Esophagus squamous epithelium (tissue), 5 donors: Measurements from ENCODE around the gene TMEM178B. TPM values are rescaled to one million over a fixed set of nuclear protein-coding genes. Genes with fewer than 3 reads are reported as not detected.

Source experiments
- DNase-seq: peaks from one replicate; lab custom pipeline; 2025; lab: John Stamatoyannopoulos, UW
- H3K27ac ChIP-seq, 4 donors: fragments of 200-600 bp; sonication (generic); one replicate each; pipeline ENCODE4 v1.5.1; 2016 to 2019; ENCODE audit warnings: mild to moderate bottlenecking in 1 of 4
- H3K27me3 ChIP-seq, 4 donors: fragments of 200-600 bp; sonication (generic); 1 replicate in 3 of 4; 2 replicates in 1 of 4; pipeline versions ENCODE4 v1.5.1 to v1.6.0; 2017 to 2021; ENCODE audit warnings: antibody characterized with exemption in 1 of 4
- H3K36me3 ChIP-seq, 3 donors: fragments of 200-600 bp; sonication (generic); one replicate each; pipeline ENCODE4 v1.5.1; 2016 to 2019
- H3K4me1 ChIP-seq, 3 donors: fragments of 200-600 bp; sonication (generic); one replicate each; pipeline ENCODE4 v1.5.1; 2017 to 2019
- H3K4me3 ChIP-seq, 4 donors: fragments of 200-600 bp; sonication (generic); 1 replicate in 3 of 4; 2 replicates in 1 of 4; pipeline ENCODE4 v1.5.1; 2016 to 2019; ENCODE audit warnings: mild to moderate bottlenecking in 2 of 4, moderate library complexity in 1 of 4
- H3K9me3 ChIP-seq, 3 donors: fragments of 200-600 bp; sonication (generic); one replicate each; pipeline ENCODE4 v1.5.1; 2016 to 2019
- POLR2A ChIP-seq, 4 donors: fragments of 450-650 bp; IDR thresholded peaks; one replicate each; pipeline ENCODE4 v1.6.1; 2017; ENCODE audit warnings: antibody characterized with exemption in 4 of 4, mild to moderate bottlenecking in 4 of 4, moderate library complexity in 3 of 4
- WGBS, 2 donors: methylation state at CpG; one replicate each; pipeline ENCODE4 v1.1.5; 2018; 5-methylcytosine and 5-hydroxymethylcytosine counted together
- intact Hi-C: fragments of 100-400 bp; cut with DNase I; formaldehyde crosslinking; loops from one replicate; pipeline ENCODE4 v1.15.0; 2022
- total RNA-seq, 4 donors: library from RNA; depleted of rRNA; stranded (reverse); fragments of >200 nt; gene quantifications; one replicate each; pipeline ENCODE4 v1.1.0, GENCODE V29; 2016
- TF ChIP-seq, protein P1 (sequence below), 6 experiments: fragments of 450-650 bp in 4 of 6; fragments of 200-600 bp in 2 of 6; sonication (generic) in 2 of 6; IDR thresholded peaks; one replicate each; pipeline ENCODE4 v1.5.1; 2016 to 2019; ENCODE audit warnings: antibody characterized with exemption in 6 of 6, mild to moderate bottlenecking in 4 of 6, moderate library complexity in 4 of 6
- donor health status: DM: yes; HTN: yes; CAD: no.

The TMEM178B gene
- total RNA-seq, 4 donors from 2014 or later: 0.95 to 1.7 (median 1.2) TPM

DNA sequence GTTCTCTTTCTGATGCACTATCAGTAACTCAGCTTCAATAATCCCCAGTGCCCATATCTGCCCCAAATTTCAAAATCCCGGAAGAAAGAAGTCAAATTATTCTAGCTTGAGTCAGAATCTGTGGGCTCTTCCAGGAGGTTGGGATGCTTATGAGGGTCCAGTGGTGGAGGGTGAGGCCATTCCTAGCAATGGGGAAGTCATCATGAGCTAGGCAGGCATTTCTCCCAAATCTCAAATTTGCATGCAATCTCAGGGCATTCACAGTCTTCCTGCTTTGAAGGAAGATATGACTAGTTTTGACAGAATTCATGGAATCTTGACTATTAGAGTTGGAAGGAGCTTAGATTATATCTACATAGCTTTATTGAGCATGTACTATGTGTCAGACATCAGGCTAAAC lies 313.0 kb downstream of the TMEM178B start:
- no peak overlapping the region for H3K4me3 ChIP-seq
- H3K27me3 ChIP-seq: no peaks in the 10 kb centered on the region
- no peaks in the 10 kb centered on the region for H3K9me3 ChIP-seq
- no peaks in the 10 kb centered on the region for H3K36me3 ChIP-seq
- DNase-seq: no peak
- intact Hi-C loops: no loop called here
- no peaks in the 10 kb centered on the region for H3K4me1 ChIP-seq
- WGBS, 2 donors: 70 to 83% methylated on average over 1 of the region's 1 CpG
- H3K27ac ChIP-seq: no peak overlapping the region
- TF ChIP-seq, protein P1, sequence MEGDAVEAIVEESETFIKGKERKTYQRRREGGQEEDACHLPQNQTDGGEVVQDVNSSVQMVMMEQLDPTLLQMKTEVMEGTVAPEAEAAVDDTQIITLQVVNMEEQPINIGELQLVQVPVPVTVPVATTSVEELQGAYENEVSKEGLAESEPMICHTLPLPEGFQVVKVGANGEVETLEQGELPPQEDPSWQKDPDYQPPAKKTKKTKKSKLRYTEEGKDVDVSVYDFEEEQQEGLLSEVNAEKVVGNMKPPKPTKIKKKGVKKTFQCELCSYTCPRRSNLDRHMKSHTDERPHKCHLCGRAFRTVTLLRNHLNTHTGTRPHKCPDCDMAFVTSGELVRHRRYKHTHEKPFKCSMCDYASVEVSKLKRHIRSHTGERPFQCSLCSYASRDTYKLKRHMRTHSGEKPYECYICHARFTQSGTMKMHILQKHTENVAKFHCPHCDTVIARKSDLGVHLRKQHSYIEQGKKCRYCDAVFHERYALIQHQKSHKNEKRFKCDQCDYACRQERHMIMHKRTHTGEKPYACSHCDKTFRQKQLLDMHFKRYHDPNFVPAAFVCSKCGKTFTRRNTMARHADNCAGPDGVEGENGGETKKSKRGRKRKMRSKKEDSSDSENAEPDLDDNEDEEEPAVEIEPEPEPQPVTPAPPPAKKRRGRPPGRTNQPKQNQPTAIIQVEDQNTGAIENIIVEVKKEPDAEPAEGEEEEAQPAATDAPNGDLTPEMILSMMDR (IDR thresholded peaks at IDR 0.05): no peak
- TF ChIP-seq POLR2A (IDR thresholded peaks at IDR 0.05): no peak

DNA sequence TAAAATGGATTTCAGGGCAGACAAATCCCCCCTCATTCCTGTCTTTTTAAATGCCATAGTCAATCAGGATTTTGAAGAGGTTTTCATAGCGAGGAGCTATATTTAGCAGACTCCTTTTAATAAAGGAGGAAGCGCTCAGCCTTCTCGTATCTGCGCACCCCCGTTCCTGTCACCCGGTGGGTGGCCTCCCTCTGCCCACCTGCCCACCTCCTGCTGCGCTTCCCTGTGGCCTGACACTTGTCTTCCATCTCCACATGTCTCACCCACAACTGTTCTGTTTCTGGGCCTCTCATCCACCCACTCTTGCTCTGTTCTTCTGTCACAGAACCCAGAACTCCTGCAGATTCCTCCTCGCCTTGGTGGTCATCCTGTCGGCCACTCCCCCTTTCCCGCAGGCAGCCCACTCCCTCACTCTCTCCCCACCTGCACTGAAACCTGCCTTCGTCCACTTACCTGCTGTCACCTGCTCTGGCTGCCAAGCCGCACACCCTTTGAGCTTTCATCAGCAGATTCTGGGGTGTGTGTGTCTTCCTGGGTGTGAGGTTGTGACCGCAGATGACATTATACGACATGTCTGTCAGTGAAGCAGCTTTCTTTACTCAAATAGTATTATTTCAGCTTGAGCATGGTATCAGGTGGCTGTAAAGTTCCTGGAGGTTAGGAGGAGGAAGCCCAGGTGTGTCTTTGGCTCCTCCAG lies 313.8 kb downstream of the TMEM178B start:
- TF ChIP-seq, protein P1 (IDR thresholded peaks at IDR 0.05): no peak
- no peak for TF ChIP-seq POLR2A (IDR thresholded peaks at IDR 0.05)
- no peak for DNase-seq
- 77 to 83% methylated on average over 13 to 14 of the region's 14 CpGs for WGBS, 2 donors
- Histone ChIP-seq H3K27me3 (no peaks in the 10 kb centered on the region), H3K9me3 (no peaks in the 10 kb centered on the region), H3K4me3 (no peak overlapping the region), H3K4me1 (no peaks in the 10 kb centered on the region), H3K27ac (no peak overlapping the region), H3K36me3 (no peaks in the 10 kb centered on the region)
- intact Hi-C loops: no loop called here

DNA sequence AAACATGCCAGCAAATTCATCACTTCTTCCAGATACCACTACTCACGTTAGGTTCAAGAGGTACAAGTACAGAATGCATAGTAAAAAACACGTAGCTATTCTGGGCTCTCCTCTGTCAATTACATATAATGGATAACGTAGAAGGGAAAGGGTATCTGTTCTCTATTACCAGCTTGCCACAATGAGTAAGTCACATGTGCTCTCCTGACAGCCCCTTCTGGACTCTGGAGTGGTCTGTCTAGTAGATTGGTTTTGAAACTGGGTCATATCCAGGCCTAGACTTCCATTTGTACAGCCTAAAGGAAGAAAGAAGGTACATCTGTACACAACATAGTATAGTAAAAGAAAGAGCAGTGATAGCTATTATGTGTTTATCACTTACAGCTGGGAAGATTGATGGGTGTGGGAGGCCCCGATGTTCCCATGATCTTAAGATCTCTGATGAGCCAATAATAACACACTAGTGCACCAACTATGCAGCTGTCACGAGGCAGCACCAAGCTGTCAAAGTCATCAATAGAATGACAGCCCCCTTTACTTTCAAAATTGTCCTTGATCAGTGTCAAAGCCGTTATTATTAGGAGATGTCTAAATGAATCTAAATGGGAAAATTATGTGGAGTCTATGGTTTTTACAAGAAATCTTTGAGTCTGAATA lies 315.4 kb downstream of the TMEM178B start:
- Histone ChIP-seq H3K36me3 (no peaks in the 10 kb centered on the region), H3K9me3 (no peaks in the 10 kb centered on the region), H3K4me1 (no peaks in the 10 kb centered on the region), H3K4me3 (no peak overlapping the region), H3K27me3 (no peaks in the 10 kb centered on the region), H3K27ac (no peak overlapping the region)
- intact Hi-C loops: no loop called here
- 73 to 75% methylated on average over 6 of the region's 6 CpGs for WGBS, 2 donors
- TF ChIP-seq, protein P1 (IDR thresholded peaks at IDR 0.05): no peak
- no peak for TF ChIP-seq POLR2A (IDR thresholded peaks at IDR 0.05)
- no peak for DNase-seq

DNA sequence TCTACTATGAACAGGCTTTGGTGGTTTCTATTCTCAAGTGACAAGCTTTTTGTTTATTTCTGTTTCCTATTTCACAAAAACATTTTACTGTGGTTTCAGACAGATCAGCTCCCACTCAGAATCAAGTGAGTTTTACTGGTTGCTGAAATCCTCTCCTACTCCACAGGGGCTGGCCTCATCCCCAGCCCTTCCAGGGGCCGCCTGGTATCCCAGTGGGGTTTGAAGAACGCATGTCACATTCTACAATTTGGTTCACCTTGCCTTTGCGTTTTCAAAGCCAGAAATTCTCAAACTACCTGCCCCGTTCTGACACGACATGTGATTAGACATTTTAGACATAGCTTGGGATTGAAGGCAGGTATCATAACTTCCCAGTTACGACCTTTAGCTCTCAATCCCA lies 316.5 kb downstream of the TMEM178B start:
- no peaks in the 10 kb centered on the region for H3K9me3 ChIP-seq
- no peaks in the 10 kb centered on the region for H3K4me1 ChIP-seq
- intact Hi-C loops: no loop called here
- no peaks in the 10 kb centered on the region for H3K36me3 ChIP-seq
- TF ChIP-seq POLR2A (IDR thresholded peaks at IDR 0.05): no peak
- TF ChIP-seq, protein P1 (IDR thresholded peaks at IDR 0.05): no peak
- WGBS, 2 donors: 82 to 84% methylated on average over 6 of the region's 6 CpGs
- H3K4me3 ChIP-seq: no peak overlapping the region
- DNase-seq: no peak
- no peaks in the 10 kb centered on the region for H3K27me3 ChIP-seq
- H3K27ac ChIP-seq: no peak overlapping the region

DNA sequence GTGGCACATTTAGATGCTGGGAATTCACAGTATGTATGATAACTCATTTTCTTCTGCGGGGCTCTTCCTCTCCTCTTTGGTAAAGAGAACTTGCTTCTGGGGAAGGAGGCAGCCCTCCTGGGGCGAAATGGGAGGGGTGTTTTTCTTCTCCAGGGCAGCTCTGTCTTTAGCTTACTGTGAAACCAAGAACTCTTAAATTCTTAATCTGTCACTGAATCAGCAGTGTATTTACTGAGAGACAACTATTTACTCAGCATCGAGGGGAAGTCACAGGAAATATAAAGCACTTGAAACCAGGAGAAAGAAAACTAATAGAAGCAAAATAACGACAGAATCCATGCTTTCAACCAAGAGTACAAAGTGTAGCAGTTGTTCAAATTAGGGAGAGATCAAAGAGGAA lies 319.2 kb downstream of the TMEM178B start:
- Histone ChIP-seq H3K4me1 (no peaks in the 10 kb centered on the region), H3K27ac (no peak overlapping the region), H3K4me3 (no peak overlapping the region), H3K36me3 (no peaks in the 10 kb centered on the region), H3K9me3 (no peaks in the 10 kb centered on the region), H3K27me3 (no peaks in the 10 kb centered on the region)
- intact Hi-C loops: no loop called here
- WGBS, 2 donors: 41 to 71% methylated on average over 3 to 4 of the region's 4 CpGs
- no peak for DNase-seq
- no peak for TF ChIP-seq POLR2A (IDR thresholded peaks at IDR 0.05)
- TF ChIP-seq, protein P1 (IDR thresholded peaks at IDR 0.05): no peak
